Measurements from ENCODE around the gene ARID4B.

DNA sequence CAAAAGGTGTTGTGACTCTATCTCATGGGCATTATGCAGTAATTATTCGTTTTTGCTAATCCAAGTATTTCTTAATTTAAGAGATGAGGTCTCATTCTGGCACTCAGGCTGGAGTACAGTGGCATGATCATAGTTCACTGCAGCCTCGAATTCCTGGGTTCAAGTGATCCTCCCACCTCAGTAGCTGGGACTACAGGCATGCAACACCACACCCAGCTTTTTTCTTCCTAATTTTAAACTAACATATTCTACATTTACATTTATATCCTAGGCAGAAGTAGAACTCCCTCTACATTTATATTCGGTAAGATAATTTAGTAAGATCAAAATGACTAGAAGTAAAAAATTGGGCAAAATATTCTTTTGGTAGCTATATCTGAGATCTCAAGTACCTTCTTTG lies 116.5 kb downstream of the ARID4B start:
- TF ChIP-seq CTCF (IDR thresholded peaks at IDR 0.05; ENCODE audit: low read depth, low read length) (no peak), EZH2phosphoT487 (IDR thresholded peaks at IDR 0.05; ENCODE audit: low read depth) (no peak)
